HG03139 (cell line): ENCODE measurements around the gene CUTC.
A peak's percentile ranks its signal among the peaks of the same experiment; 100 is the strongest.
"Not testable (repeated sequence)": the region's sequence is repeated elsewhere in the genome, so short reads cannot be mapped to it uniquely, and the experiment has no call there.

Experiments used
- ATAC-seq: cut with Tn5 transposase; IDR thresholded peaks from one replicate; pipeline ENCODE4 v1.9.1; 2021; ENCODE audit not compliant: unreplicated experiment

CUTC gene, protein sequence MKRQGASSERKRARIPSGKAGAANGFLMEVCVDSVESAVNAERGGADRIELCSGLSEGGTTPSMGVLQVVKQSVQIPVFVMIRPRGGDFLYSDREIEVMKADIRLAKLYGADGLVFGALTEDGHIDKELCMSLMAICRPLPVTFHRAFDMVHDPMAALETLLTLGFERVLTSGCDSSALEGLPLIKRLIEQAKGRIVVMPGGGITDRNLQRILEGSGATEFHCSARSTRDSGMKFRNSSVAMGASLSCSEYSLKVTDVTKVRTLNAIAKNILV

DNA sequence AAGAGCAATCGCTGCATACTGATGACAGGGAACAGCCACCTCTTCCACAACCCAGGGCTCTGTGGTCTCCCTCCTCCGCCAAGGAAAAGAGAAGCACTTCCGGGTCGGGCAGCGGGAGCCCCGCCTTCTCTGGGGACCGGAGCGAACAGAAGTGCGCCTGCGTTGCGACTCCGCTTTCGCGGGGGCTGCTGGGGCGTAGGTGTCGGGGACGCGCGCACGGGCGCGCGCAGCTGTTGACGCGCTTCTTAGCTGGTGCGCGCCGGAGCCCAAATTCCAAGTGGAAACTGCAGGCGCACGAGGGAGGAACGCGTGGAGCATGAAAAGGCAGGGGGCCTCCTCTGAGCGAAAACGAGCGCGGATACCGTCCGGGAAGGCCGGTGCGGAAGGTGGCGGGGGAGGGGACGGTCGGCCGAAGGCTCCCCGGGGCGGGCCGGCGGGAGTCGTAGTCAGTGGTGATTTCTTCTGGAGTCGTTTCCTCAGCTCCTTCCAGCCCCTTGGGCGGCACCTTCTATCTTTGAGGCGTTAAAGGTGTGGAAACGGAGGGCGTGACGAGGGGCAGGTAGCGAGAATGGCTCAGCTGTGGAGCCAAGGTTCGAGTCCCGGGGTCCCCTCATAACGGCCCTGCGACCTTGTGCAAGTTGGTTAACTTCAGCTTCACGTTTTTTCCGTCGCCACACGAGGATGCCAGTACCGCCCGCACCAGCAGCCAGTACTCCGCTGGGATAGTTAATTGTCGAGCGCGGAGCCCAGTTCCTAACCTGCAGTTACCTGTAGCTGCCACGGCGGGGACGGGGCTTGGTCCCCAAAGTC, at the start of gene CUTC, which contains the start of gene COX15:
Gene CUTC, plus strand, starts transcription at position 202 of the 810 bp plus-strand sequence. Its CDS starts 115 bp downstream, at position 317.
Gene COX15, minus strand, starts transcription at position 95 of the 810 bp plus-strand sequence. Its CDS starts 78 bp downstream, at position 17.
- peak; percentile 87 for ATAC-seq

DNA sequence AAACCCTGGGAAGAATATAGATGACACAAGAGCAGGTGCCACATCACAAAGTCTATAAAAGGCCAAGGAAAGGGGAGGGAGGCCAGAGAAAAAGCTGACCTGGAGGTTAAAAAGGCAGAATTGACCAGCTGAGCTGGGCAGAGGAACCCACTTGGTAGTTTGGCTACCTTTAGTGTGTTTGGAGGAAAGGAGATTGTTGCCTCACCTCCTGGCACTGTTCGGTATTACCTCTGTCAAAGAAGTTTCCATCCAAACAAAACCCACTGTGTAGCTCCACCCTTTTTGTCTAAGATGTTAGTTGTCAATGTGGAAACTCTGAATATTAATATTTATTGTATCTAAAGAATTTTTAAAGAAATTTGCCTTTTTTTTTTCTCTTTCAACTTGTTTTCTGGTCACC, 49.3 kb upstream of the CUTC start:
- ATAC-seq = no peak

DNA sequence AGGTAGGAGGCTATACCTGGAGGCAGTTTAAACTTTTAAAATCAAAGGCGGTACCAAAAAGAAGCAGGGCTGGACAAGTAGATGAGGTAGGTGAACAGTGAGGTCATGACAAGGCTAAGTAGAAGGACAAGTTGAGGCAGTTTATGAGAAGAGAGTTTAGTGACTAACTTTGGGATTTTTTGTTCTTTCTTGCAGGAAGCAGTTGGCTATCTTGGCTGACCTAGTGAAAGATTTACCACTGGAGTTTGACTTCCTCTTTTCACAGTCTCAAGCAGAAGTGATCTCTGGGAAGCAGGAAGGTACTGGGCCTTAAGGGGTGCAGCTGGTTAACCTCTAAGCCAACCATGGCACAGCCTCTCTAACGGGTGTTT, 46.5 kb upstream of the CUTC start:
- ATAC-seq = peak; percentile 96

DNA sequence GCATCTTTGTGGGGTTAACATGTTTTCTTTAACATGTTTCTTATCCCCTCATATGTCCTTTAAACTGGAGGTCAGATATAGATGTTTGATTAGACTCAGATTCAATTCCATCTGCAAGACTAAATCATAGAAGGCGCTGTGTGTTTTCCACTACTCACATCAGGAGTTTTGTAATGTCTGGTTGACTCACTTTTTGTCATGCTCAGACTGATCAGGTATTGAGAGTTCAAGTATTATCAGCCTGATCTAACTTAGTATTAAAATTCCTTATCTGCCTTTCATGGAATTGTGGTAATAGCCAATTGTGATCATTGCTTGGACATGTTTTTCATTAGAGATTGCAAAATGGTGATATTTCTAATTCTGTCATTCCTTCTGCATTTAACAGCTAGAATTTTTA, 42.6 kb upstream of the CUTC start:
- ATAC-seq = no peak

DNA sequence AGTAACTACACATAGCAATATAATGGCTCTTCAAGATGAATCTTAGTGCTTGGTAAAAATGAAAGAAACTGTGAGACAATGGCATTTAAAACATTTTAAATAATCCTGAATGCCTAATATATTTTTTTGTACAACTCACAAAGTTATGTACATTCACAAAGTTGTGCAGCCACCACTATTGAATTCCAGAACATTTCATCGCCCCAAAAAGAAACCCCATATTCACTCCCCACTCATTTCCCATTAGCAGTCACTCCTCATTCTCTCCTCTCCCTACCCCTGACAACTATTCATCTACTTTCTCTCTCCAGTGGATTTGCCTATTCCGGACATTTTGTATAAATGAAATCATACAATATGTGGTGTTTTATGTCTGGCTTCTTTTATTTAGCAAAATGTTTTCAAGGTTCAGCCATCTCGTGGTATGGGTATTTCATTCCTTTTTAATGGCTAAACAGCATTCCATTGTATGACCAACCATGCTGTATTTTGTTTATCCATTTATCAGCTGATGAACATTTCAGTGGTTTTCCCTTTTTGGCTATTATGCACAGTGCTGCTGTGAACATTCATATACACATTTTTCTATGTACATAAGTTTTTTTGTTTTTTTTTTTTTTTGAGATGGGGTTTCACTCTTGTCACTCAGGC, 38.0 kb upstream of the CUTC start:
- no peak for ATAC-seq

DNA sequence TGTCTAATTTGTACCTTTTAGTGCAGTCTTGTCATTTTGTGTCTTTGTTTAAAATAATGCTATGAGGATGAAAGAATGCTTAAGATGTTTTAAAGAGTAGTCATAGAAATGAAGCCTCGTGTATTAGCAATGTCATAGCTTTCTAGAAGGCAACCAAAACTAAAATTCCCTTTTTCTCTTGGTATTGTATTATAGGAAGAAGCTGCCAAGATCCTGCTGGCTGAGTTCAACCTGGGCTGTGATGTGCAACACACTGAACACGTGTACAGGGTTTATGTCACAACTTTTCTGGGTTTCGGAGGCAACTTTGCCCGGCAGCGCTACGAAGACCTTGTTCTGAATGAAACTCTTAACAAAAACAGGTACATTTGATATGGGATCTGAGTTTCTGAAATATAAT, 36.3 kb upstream of the CUTC start:
- ATAC-seq = no peak

DNA sequence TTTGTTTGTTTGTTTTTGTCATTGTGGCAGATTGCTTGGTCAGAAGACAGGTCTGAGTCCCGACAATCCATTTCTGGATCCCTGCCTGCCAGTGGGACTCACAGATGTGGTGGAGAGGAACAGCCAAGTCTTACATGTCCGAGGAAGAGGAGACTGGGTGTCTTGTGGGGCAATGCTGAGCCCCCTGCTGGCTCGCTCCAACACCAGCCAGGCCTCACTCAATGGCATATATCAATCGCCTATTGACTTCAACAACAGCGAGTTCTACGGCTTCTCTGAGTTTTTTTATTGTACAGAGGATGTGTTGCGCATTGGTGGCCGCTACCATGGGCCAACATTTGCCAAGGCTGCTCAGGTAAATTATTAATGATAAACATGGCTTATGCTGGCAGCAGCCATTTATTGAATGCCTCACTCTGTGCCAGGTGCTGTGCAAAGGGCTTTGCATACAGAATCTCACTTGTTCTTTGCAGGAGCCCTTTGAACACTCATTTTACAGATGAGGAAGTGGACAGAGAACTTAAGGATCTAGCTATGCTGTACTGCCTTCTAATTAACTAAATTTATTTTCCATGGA, 33.4 kb upstream of the CUTC start:
- no peak for ATAC-seq

DNA sequence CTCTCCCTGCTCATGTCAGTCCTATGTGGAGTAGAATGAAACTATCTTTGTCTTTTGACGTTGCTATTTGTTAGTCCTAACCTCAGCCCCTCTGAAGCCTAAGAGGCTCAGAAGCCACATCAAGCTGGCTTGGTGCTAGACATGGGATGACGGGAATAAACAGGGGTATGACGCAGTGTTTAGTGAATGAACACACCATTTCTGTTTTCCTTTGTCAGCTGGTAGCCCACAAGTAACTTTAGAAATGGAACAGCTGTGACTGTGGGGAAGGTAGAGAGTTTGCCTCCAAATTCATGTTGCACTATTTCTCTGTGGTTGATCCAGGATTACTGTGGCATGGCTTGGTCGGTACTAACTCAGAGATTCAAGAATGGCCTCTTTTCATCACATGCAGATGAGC, 31.4 kb upstream of the CUTC start:
- no peak for ATAC-seq

DNA sequence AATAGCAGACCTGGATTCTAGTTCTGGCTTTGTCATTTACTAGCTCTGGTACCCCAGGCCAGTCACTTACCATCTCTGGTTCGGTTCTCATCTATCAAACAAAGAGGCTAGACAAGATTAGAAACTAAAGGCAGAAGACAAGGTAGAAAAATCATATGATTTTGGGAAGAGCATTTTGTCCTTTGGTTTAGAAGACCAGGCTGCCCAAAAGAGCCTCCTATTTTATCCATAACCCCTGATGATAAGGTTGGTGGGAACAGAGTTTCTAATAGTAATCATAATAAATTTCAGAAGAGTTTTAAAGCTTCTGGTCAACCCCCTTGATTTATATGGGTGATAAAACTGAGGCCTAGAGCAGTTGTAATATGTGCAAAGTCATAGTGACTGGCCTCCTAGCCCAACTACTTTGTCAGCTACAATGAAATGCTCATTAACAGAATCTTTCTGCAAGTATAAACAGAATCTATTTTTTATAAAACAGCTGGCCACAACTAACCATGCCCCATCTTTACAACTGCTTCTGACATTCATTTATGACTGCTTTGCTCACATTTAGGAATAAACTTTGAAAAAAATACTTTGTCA, 23.5 kb upstream of the CUTC start:
- ATAC-seq = no peak

DNA sequence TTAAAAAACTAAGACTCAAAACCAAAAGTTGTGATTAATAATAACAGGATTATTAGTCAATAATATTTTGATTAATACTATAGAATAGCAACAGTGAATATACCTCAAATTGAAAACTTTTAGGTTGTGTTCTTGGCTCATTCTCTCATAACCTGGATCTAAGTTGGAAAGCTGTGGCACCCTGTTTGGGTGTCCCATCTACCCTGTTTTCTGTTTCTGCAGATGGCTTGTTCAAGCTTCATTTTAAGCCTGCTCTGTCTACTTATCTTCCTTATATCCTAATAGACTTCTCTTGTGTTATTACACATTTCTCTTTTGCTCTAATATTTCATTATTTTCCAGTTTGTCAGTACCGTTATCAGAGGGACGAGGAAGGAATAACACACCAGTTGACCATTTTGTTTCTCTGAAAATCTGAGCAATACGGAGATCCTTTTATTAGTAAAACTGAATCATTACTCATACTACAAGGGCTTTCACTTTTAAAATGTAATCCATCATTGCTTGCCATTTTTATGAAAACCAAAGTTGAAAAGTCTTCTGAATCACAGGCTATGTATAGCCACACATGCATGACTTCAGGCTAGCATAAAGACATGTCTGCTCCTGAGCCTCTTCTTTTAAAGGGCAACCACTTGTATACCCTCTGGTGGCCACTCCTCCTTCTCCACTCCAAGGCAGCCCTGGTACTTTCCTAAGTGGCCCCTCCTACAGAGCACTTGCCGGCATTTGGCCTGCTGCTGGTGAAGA, 22.4 kb upstream of the CUTC start:
- ATAC-seq = no peak

DNA sequence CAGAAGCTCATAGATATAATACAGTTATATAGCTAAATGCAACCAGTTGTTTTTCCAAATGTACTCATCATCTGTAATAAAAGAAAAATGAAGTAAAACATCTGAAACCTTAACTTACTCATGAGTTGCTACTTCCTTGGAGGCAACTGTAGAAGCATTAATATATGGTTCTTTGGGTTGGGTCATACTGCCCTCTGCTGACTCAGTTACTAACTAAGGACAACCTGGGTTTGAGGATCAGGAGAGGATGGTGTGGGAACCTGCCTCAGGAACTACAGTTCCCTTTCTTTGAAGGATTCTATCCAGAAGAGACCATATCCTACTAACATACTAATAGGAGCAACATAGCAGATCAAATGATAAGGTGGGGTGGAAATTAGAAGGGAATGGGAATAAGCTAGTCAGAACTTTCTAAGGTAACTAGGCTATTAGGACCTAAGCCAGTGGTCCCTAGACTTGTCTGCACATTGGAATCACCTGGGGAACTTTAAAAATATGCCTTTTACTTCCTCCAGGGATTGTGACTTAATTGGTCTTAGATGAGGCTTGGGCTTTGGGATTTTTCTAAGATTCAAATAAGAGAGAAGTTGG, 20.8 kb upstream of the CUTC start:
- no peak for ATAC-seq

DNA sequence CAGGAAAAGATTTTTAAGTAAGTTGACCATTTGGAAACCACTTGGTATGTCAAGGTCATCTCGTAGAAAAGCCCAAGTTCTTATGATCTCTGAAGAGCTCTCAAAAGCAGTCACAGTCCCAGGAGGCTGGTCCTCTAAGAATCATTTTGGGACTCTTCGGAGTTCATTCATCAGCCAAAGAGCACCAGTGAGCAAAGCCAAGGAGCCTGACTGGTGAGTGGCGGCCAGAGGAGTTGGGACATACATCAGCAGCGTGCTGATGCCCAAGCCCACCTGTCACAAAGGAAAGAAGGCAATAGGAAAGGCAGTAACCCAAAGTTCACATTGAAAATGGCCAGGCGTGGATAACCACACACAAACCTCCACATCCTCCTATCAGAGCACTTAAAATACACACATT, 17.6 kb upstream of the CUTC start:
- no peak for ATAC-seq

DNA sequence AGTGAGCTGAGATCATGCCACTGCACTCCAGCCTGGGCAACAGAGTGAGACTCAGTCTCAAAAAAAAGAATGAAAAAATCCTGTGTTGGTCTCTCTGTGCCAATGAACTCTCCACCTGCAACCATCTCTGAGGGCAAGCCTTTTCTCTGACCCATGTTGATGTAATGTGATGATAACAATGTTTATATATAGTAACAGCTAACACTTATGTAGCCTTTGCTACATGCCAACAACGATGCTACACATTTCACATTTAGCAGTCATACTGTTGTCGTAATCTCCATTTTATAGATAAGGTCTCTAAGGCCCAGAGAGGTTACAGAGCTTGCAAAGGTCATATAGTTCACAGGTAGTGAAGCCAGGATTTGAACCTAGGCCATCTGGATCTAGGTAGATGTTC, 11.6 kb upstream of the CUTC start:
- ATAC-seq = no peak

DNA sequence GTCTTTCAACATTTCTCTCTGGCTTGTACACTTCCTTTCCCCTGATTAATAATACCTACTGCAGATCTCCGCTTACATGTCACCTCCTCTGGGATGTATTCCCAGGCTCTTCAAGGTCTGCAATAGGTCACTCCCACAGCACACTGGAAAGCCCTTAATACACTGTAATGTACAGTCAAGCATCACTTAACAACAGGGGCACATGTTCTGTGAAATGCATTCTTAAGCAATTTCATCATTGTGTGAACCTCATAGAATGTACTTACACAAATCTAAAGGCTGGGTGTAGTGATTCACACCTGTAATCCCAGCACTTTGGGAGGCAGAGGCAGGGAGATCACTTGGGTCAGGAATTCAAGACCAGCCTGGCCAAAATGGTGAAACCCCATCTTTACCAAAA, 2.0 kb upstream of the CUTC start:
- ATAC-seq = no peak

DNA sequence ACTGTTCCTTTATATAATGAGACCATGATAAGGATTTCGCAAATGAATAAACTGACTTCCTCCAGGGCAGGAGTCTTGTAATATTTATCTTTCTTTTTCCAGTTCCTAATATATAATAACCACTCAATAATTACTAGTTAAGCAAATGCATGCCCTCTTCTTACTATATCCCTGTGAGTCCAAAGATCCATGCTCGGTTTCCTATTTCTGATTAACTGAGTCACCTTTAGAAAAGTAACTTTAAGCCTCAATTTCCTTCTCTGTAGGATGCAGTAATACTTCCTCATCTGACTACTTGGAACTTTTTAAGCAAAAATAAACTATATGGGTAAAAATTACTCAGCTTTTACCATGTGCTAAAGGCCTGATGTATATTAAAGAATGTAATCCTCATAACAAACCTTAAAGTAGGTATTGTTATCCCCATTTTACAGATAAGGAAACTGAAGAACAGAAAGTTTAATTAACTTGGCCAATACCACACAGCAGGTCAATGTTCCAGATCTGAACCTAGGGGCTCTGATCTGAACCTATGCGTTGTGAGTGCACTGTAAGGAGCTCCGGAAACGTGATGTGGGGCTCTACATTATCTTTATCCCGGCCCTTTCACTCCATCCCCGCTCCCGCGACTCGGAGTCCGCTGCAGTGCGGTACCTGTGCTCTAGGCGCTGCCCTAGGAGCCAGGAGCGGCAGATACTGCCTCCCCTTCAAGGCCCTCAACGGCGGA, 565 bp upstream of the CUTC start:
- ATAC-seq = peak; percentile 32

DNA sequence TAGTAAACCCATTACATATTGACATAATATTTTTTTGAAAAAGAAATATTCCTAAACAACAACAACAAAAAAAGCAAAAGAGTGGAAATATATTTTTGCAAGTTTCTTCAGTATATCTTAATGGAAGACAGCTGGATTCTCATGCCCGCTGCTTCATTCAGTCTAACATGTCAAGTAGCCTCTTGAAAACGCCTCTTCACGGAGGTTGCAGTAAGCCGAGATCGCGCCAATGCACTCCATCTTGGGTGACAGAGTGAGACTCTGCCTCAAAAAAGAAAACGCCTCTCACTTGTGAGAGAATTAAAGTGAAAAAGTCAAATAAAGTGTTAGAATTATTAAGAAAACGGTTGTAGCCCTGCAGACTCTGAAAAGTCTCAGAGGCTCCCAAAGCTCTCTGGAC, 1.3 kb downstream of the CUTC start:
- no peak for ATAC-seq

DNA sequence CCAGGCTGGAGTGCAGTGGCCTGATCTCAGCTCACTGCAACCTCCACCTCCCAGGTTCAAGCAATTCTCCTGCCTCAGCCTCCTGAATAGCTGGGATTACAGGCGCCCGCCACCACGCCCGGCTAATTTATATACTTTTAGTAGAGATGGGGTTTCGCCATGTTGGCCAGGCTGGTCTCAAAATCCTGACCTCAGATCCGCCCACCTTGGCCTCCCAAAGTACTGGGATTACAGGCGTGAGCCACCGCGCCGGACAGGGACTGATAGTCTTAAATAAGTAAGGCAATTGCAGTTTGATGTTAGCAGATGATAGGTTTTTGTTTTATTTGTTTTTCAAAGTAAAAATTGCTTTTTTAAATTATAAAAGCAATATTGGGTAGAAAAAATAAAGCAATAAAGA, 2.1 kb downstream of the CUTC start:
- ATAC-seq = not testable (repeated sequence)

DNA sequence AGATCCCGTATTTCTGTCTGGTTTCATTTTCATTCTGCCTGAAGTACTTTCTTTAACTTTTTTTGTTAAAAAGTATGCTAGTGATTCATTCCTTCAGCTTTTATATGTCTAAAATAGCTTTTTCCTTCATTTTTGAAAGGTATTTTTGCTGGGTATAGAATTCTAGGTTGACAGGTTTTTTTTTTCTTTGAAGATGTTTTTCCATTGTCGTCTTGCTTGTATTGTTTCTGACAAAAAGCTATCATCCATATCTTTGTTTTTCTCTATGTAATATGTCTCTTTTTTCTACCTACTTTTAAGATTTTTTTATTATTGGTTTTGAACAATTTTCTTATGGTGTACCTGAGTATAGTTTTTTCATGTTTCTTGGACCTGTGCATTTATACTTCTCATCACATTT, 8.2 kb downstream of the CUTC start:
- ATAC-seq = no peak

DNA sequence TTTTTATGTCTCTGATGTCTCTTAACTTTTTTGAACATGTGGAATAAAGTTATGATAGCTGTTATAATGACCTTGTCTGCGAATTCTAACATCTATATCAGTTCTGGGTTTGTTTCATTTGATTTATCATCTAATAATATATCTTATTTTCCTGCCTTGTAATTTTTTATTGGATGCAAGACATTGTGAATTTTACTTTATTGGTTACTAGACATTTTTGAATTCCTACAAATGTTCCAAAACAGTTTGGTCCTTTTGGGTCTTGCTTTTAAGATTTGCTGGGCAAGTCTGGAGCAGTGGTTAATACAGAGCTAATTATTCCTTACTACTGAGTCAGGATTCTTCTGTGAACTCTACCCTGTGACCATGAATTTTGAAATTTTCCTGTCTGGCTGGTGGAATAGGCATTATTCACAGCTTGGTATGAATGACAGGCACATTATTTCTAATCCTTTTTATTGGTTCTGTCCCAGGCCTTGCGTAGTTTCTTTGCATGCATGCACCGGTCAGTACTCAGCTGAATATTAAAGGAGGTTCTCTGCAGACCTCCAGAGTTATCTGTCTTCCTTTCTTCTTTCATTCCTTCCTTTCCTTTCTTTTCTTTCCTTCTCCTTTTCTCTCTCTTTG, 9.0 kb downstream of the CUTC start:
- ATAC-seq = no peak
